Measurements from ENCODE around the gene ZNF511.

The ZNF511 gene

GRCh38 chr10:133292919-133293809 lies 15.6 kb upstream of the ZNF511 start:
- DNase-seq (ENCODE audit: low read depth, low spot score): no peak

- DNase-seq (ENCODE audit: low read depth, low spot score): no peak
Observed at GRCh38 chr10:133293810-133294119, 14.9 kb upstream of the ZNF511 start.

- DNase-seq (ENCODE audit: low read depth, low spot score): no peak
Observed at GRCh38 chr10:133294189-133294588, 14.5 kb upstream of the ZNF511 start.

DNA sequence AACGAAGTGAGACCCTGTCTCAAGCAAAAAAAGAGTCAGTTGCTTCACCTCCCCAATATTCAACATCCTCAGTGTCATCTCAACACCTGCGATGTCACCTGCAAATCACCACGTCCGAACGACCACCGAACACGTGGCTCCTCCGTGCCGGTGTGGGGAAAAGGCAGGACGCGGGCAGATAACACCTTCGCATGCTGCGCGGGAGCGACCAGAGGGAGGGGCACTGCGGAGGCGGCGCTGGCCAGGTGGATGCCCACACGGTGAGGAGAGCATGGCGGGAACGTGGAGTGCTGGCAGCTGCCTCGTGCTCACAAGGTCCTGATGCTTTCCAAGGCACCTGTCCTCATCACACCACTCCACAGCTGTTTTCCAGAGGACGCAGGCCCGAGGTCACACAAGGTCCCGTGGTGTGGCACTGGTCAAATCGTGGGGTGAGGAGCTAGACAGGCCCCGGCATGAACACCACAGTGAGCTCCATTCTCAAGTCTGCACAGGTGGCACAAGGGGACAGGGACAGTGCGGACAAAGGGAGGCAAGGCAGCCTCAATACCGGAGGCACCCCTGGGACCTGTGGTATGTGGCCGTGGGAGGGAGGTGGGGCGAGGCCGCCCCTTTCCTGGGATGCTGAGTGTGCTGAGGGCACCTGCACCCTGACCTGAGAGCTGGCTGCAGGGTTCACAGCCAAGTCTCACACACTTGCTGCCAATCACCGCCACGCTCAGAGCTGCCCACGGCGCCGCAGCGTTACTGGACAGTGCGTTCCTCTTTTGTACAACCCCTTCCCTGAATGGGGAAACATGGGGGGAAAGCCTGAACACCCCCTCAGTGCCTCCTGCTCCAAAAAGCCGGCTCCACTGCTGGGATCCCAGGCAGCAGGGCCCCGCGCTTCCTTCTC lies 13.0 kb upstream of the ZNF511 start:
- no peak for DNase-seq (ENCODE audit: low read depth, low spot score)

GRCh38 chr10:133297504-133297903 lies 11.2 kb upstream of the ZNF511 start:
- no peak for DNase-seq (ENCODE audit: low read depth, low spot score)

GRCh38 chr10:133298466-133298865 lies 10.2 kb upstream of the ZNF511 start:
- DNase-seq (ENCODE audit: low read depth, low spot score): no peak

DNA sequence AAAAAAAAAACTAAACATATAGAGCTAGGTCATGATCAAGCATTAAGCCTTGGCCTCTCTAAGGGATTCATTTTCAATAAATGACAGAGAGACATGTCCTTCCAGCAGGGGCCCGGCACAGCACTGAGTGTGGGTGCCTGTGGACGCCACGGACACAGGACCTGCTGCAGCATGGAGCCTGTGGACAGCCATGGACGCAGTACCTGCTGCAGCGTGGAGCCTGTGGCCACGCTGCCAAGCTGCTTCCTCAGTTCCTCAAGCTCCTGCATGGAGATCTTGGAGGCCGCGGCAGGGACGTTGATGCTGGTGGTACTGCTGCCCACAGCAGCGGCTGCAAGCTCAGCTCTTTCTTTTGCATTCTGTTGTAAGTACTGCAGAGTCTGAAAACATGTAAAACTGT lies 9.5 kb upstream of the ZNF511 start:
- DNase-seq (ENCODE audit: low read depth, low spot score): no peak

DNA sequence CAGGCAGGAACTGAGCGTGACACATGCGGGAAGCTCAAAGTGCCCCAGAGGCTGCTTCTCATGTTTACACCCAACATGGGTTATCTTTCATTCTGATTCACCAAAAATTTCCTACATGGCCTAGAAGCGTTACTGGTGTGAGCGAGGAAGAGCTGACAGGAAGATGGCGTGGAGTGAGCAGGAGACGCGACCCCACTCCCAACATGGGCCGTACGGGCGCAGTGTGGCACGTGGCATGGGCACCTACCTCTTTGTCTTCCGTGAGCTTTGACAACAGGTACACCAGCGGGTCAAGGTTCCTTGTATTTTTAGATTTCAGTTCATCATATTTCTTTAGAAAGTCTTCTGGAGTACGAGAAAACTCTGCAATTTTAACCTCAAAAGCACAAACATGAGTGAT lies 9.0 kb upstream of the ZNF511 start:
- no peak for DNase-seq (ENCODE audit: low read depth, low spot score)

GRCh38 chr10:133302230-133302629 lies 6.5 kb upstream of the ZNF511 start:
- no peak for DNase-seq (ENCODE audit: low read depth, low spot score)

GRCh38 chr10:133303206-133303605 lies 5.5 kb upstream of the ZNF511 start:
- no peak for DNase-seq (ENCODE audit: low read depth, low spot score)

- no peak for DNase-seq (ENCODE audit: low read depth, low spot score)
Observed at GRCh38 chr10:133306097-133306476, 2.6 kb upstream of the ZNF511 start.

- no peak for DNase-seq (ENCODE audit: low read depth, low spot score)
Observed at GRCh38 chr10:133306941-133307379, 1.8 kb upstream of the ZNF511 start.

DNA sequence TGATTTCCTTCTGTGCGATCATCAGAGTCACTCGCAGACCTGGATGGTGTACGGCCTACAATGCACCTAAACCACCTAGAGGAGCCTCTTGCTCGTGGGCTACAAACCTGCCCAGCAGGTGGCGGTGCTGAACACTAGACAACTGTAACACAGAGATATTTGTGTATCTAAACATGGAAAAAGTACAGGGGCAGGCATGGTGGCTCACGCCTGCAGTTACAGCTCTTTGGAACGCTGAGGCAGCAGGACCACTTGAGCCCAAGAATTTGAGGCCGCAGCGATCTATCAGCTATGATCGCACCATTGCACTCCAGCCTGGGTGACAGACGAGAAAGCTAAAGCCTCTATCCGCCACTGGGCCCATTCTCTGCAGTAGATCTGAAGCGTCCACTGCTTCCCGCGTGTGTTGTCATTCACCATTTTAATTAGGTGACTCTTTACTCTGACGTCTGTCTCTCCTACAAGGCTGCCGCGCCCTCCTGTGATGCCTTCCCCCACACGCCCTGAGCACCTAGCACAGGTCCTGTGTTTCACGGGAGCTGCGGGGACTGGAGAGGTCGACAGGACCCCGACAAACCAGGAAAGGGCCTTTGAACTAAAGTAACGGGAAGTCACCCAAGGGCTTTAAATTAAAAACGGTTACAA lies 816 bp upstream of the ZNF511 start:
- no peak for DNase-seq (ENCODE audit: low read depth, low spot score)

DNA sequence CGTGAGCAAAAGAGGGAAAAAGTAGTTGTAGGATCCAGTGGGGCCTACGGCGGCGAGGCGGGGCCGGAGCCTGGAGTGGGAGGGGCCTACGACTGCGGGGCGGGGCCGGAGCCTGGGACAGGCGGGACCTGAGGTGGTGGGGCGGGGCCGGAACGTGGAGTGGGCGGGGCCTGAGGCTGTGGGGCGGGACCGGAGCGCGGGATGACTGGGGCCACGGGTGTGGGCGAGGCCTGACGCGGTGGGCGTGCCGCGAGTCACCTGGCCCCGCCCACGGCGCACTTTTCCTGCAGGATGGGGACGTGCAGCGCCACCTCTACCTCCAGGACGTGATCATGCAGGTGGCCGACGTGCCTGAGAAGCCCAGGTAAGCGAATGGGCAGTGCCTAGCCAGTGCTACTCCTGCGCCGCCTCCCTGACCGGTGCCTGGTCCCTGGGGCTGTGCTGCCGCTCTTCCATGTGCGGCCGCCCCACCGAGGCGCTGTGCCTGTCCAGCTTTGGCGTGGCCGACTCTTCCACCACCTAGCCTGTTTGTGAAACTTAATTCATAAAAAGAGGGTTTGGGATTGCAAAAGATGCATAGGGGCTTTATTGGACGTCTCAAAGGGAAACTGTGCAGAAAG lies 496 bp downstream of the ZNF511 start:
- DNase-seq (ENCODE audit: low read depth, low spot score): no peak

DNA sequence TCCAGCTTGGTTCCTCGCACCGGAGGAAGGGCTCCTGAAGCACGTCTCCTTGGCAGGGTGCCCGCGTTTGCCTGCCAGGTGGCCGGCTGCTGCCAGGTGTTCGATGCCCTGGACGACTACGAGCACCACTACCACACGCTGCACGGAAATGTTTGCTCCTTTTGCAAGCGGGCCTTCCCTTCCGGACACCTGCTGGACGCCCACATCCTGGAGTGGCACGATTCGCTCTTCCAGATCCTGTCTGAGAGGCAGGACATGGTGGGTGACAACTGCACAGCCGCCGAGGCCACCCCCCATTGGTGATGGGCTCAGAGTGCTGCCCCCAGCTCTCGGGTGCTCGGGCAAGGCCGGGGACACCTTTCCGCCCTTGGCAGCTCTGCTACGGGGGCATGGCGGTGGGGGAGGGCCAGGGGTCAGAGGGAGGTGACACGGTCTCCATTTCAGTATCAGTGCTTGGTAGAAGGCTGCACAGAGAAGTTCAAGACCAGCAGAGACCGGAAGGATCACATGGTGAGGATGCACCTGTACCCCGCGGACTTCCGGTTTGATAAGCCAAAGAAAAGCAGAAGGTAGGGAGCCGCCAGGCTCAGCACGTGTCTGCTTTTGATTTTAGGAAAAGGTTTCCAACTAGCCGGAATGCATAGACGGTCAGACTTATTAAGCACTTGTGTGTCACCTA lies 1.1 kb downstream of the ZNF511 start:
- DNase-seq (ENCODE audit: low read depth, low spot score): no peak

DNA sequence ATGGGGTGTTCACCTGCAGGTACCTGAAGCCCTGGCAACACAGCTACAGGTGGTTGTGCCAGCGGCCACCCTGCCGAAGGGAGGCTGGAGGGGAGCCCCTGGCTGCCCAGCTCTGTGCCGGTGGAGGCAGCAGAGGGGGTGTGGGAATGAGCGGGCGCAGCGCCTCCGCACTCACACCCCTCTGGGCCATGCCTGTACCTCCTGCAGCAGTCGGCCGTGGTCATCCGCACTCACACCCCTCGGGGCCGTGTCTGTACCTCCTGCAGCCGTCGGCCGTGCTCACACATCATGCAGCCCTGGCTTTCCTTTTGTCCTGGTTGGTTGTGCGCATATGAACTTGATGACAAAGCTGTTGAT lies 1.7 kb downstream of the ZNF511 start:
- DNase-seq (ENCODE audit: low read depth, low spot score): no peak

GRCh38 chr10:133310789-133311188 lies 2.1 kb downstream of the ZNF511 start:
- no peak for DNase-seq (ENCODE audit: low read depth, low spot score)

- DNase-seq (ENCODE audit: low read depth, low spot score): no peak
Observed at GRCh38 chr10:133311570-133311969, 2.9 kb downstream of the ZNF511 start.

GRCh38 chr10:133312016-133312768 lies 3.5 kb downstream of the ZNF511 start:
- no peak for DNase-seq (ENCODE audit: low read depth, low spot score)

DNA sequence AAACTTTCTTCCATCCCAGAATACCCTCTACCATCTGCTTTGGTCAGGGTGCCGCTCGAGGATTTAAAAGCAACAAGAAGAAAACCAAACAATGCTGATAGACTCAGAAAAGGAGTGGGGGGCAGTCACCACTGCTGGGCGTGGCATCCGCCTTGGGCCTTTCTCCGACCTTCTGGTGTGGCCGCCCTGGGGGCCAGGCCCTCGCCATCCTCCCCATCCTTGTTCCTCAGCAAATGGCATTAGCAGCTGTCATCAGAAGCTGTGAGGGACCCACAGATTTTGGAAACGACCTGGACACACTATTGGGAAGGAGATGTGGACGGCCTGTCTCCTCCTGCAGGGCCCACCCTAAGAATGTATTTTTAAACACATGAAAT lies 4.0 kb downstream of the ZNF511 start:
- no peak for DNase-seq (ENCODE audit: low read depth, low spot score)

DNA sequence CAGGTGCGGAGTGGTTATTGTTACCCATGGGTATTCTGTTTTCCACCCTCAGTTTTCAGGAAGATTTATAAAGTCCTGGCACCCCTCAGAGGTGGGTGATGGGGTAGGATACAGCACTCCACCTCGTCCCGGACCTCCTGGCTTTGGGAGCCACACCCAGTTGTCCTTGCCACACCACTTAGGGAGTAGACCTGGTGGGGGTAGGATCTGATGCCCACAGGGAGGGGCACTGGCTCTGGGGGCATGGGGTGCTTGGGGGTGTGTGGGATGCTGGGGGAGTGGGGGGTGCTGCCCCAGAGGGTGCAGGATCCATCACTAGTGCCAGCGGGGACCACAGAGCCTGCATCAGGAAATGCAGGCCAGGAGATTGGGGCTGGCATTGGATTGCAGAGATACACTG lies 4.5 kb downstream of the ZNF511 start:
- DNase-seq (ENCODE audit: low read depth, low spot score): no peak
